DND-41 (cell line): ENCODE data around the gene DNAH2.
A peak's percentile ranks its signal among the peaks of the same experiment; 100 is the strongest.

ENCODE experiments used
- ATAC-seq: fragments of 200-7000 bp; cut with Tn5 transposase; 3 replicates; pipeline ENCODE4 v1.9.1; 2021; ENCODE audit warnings: low read depth; ENCODE audit not compliant: insufficient read depth
- DNase-seq: peaks from one replicate; pipeline ENCODE4 v3.0.0-alpha.2; 2020
- H2AFZ ChIP-seq: 2 replicates; pipeline ENCODE4 v1.6.0; 2012; ENCODE audit warnings: low read depth, low read length
- H3K27ac ChIP-seq: 2 replicates; pipeline ENCODE4 v1.5.1; 2012; ENCODE audit warnings: low read length, inconsistent platforms
- H3K27me3 ChIP-seq: fragments of 200-600 bp; sonication (generic); 2 replicates; pipeline ENCODE4 v1.6.0; 2012; ENCODE audit warnings: low read length, mild to moderate bottlenecking, inconsistent platforms; ENCODE audit not compliant: insufficient read depth, poor library complexity
- H3K36me3 ChIP-seq: 2 replicates; pipeline ENCODE4 v1.5.1; 2012; ENCODE audit warnings: low read length, inconsistent platforms; ENCODE audit not compliant: insufficient read depth
- H3K4me1 ChIP-seq: 2 replicates; pipeline ENCODE4 v1.5.1; 2012; ENCODE audit warnings: mild to moderate bottlenecking, low read length; ENCODE audit not compliant: insufficient read depth
- H3K4me2 ChIP-seq: 2 replicates; pipeline ENCODE4 v1.6.0; 2012; ENCODE audit warnings: mild to moderate bottlenecking, moderate library complexity, low read length, inconsistent platforms; ENCODE audit not compliant: insufficient read depth
- H3K4me3 ChIP-seq, 2 experiments: fragments of 200-600 bp in 1 of 2; shearing (Covaris generic) in 1 of 2; 2 replicates each; pipeline ENCODE4 v1.5.1; 2012 to 2016; ENCODE audit warnings: inconsistent platforms in 2 of 2, low read length in 2 of 2, mild to moderate bottlenecking in 2 of 2, low read depth in 1 of 2, moderate library complexity in 1 of 2
- H3K79me2 ChIP-seq: 2 replicates; pipeline ENCODE4 v1.6.0; 2012; ENCODE audit warnings: low read length, inconsistent platforms; ENCODE audit not compliant: insufficient read depth
- H3K9ac ChIP-seq: 2 replicates; pipeline ENCODE4 v1.6.0; 2012; ENCODE audit warnings: low read depth, mild to moderate bottlenecking, inconsistent platforms, low read length, moderate library complexity
- H3K9me3 ChIP-seq: 2 replicates; pipeline ENCODE4 v1.5.1; 2012; ENCODE audit warnings: low read length, moderate library complexity, mild to moderate bottlenecking, inconsistent platforms; ENCODE audit not compliant: insufficient read depth, severe bottlenecking
- H4K20me1 ChIP-seq: 2 replicates; pipeline ENCODE4 v1.6.0; 2012; ENCODE audit warnings: low read length; ENCODE audit not compliant: insufficient read depth
- EZH2 ChIP-seq: IDR thresholded peaks from 3 replicates; pipeline ENCODE4 v1.6.1; 2012; ENCODE audit warnings: borderline replicate concordance, low read depth, mild to moderate bottlenecking, moderate library complexity, low read length, inconsistent platforms; ENCODE audit not compliant: severe bottlenecking
- TF ChIP-seq, protein P1 (sequence below): IDR thresholded peaks from 2 replicates; pipeline ENCODE4 v1.5.1; 2012; ENCODE audit warnings: borderline replicate concordance, low read length, moderate library complexity, mild to moderate bottlenecking; ENCODE audit not compliant: poor library complexity, severe bottlenecking; ENCODE audit errors: extremely low read depth

DNAH2 gene, protein sequence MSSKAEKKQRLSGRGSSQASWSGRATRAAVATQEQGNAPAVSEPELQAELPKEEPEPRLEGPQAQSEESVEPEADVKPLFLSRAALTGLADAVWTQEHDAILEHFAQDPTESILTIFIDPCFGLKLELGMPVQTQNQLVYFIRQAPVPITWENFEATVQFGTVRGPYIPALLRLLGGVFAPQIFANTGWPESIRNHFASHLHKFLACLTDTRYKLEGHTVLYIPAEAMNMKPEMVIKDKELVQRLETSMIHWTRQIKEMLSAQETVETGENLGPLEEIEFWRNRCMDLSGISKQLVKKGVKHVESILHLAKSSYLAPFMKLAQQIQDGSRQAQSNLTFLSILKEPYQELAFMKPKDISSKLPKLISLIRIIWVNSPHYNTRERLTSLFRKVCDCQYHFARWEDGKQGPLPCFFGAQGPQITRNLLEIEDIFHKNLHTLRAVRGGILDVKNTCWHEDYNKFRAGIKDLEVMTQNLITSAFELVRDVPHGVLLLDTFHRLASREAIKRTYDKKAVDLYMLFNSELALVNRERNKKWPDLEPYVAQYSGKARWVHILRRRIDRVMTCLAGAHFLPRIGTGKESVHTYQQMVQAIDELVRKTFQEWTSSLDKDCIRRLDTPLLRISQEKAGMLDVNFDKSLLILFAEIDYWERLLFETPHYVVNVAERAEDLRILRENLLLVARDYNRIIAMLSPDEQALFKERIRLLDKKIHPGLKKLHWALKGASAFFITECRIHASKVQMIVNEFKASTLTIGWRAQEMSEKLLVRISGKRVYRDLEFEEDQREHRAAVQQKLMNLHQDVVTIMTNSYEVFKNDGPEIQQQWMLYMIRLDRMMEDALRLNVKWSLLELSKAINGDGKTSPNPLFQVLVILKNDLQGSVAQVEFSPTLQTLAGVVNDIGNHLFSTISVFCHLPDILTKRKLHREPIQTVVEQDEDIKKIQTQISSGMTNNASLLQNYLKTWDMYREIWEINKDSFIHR (N-terminal part only)

DNA sequence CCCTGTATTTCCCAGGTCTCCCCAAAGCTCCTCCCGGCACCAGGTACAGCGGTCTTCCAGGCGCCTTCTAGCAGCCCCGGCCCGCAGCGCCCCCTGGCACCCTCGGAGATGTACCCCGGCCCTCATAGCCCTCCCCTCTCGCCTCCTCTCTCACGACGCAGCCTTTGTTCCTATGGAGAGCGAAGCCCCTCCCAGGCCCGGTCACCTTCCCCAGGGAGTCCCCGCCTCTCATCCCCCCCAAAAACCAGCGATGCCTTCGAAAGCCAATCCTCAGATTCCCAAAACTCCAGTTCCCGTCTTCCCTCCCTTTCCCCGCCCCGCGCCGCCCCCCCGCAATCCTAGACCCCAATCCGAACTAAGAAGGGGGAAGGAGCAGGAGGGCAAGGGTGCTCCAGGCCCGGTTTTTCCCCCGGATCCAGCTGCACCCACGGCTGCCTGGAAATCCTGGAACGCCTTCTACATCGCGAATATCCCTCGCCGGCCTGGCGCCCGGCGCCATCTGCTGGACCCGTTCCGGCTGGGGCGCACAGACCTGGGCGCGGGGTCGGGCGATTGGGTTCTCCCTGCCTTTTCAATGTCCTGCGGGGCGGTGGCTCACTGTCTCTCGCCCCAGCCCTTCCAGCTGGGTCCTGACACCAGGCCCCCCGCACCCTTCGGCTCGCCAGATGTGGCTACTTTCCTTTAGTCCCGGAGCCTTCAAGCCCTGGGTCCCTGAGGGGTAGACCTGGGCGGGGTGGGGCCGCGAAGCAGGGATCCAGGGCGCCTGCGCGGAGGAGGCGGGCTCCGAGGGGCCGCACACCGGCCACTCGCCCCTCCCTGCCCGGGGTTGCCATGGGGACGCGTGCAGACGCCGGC, at the start of gene DNAH2:
TSS of gene DNAH2 (plus strand) at position 844 of the 855 bp plus-strand sequence. CDS start 1,991 bp downstream, outside the sequence.
- ATAC-seq (no peak), DNase-seq (no peak)
- peaks cover 27% of the 10 kb centered on the region for H3K4me1 ChIP-seq
- no peaks in the 10 kb centered on the region for H3K9me3 ChIP-seq
- H3K79me2 ChIP-seq: no peaks in the 10 kb centered on the region
- H4K20me1 ChIP-seq: peaks cover 5% of the 10 kb centered on the region
- peaks cover 70% of the 10 kb centered on the region for H3K27me3 ChIP-seq
- H3K27ac ChIP-seq: no peak within 1 kb of the TSS
- H3K9ac ChIP-seq: no peak within 1 kb of the TSS
- no peaks in the 10 kb centered on the region for H3K36me3 ChIP-seq
- TF ChIP-seq EZH2: peak; percentile 91
- TF ChIP-seq, protein P1, sequence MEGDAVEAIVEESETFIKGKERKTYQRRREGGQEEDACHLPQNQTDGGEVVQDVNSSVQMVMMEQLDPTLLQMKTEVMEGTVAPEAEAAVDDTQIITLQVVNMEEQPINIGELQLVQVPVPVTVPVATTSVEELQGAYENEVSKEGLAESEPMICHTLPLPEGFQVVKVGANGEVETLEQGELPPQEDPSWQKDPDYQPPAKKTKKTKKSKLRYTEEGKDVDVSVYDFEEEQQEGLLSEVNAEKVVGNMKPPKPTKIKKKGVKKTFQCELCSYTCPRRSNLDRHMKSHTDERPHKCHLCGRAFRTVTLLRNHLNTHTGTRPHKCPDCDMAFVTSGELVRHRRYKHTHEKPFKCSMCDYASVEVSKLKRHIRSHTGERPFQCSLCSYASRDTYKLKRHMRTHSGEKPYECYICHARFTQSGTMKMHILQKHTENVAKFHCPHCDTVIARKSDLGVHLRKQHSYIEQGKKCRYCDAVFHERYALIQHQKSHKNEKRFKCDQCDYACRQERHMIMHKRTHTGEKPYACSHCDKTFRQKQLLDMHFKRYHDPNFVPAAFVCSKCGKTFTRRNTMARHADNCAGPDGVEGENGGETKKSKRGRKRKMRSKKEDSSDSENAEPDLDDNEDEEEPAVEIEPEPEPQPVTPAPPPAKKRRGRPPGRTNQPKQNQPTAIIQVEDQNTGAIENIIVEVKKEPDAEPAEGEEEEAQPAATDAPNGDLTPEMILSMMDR: peak; percentile 46
- H3K4me3 ChIP-seq: no peak within 1 kb of the TSS
- H3K4me2 ChIP-seq: peak within 1 kb of the TSS; percentile 45
- no peak within 1 kb of the TSS for H2AFZ ChIP-seq

- Histone ChIP-seq H3K27ac (no peak overlapping the region), H3K9me3 (peaks cover under 1% of the 10 kb centered on the region), H3K79me2 (no peaks in the 10 kb centered on the region), H3K27me3 (no peaks in the 10 kb centered on the region), H3K4me1 (no peaks in the 10 kb centered on the region), H3K36me3 (peaks cover 67% of the 10 kb centered on the region), H4K20me1 (0 out of 2 replicates have a peak, but pooled peaks cover 3% of the 10 kb centered on the region), H3K4me2 (no peak overlapping the region), H3K4me3 (no peak overlapping the region), H2AFZ (no peak overlapping the region), H3K9ac (no peak overlapping the region)
- TF ChIP-seq, protein P1: no peak
- no peak for TF ChIP-seq EZH2
- no peak for ATAC-seq
- no peak for DNase-seq
These were observed 49.1 kb upstream of the DNAH2 start for GRCh38 chr17:7668482-7668881.

- Histone ChIP-seq H3K27ac (no peak overlapping the region), H3K4me3 (no peak overlapping the region), H3K79me2 (peaks cover 17% of the 10 kb centered on the region), H3K9me3 (peaks cover 7% of the 10 kb centered on the region), H3K4me1 (no peaks in the 10 kb centered on the region), H4K20me1 (peaks cover 21% of the 10 kb centered on the region; the same call in 1 of the 2 replicates), H3K27me3 (no peaks in the 10 kb centered on the region), H3K36me3 (peaks cover 94% of the 10 kb centered on the region), H3K9ac (no peak overlapping the region), H3K4me2 (no peak overlapping the region), H2AFZ (no peak overlapping the region)
- DNase-seq (peak; percentile 55), ATAC-seq (no peak; the same call in 2 of the 3 replicates)
- TF ChIP-seq, protein P1: peak; percentile 75
- TF ChIP-seq EZH2: no peak
These were observed 44.3 kb upstream of the DNAH2 start for GRCh38 chr17:7673239-7673638.
